T-helper 22 cell (primary cell): ENCODE measurements around the gene RPUSD3.
"Not testable (repeated sequence)": the region's sequence is repeated elsewhere in the genome, so short reads cannot be mapped to it uniquely, and the experiment has no call there.

Experiments
- DNase-seq: peaks from one replicate; pipeline ENCODE4 v3.0.0-alpha.2; 2020; ENCODE audit warnings: low read depth

RPUSD3 gene, protein sequence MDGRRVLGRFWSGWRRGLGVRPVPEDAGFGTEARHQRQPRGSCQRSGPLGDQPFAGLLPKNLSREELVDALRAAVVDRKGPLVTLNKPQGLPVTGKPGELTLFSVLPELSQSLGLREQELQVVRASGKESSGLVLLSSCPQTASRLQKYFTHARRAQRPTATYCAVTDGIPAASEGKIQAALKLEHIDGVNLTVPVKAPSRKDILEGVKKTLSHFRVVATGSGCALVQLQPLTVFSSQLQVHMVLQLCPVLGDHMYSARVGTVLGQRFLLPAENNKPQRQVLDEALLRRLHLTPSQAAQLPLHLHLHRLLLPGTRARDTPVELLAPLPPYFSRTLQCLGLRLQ

DNA sequence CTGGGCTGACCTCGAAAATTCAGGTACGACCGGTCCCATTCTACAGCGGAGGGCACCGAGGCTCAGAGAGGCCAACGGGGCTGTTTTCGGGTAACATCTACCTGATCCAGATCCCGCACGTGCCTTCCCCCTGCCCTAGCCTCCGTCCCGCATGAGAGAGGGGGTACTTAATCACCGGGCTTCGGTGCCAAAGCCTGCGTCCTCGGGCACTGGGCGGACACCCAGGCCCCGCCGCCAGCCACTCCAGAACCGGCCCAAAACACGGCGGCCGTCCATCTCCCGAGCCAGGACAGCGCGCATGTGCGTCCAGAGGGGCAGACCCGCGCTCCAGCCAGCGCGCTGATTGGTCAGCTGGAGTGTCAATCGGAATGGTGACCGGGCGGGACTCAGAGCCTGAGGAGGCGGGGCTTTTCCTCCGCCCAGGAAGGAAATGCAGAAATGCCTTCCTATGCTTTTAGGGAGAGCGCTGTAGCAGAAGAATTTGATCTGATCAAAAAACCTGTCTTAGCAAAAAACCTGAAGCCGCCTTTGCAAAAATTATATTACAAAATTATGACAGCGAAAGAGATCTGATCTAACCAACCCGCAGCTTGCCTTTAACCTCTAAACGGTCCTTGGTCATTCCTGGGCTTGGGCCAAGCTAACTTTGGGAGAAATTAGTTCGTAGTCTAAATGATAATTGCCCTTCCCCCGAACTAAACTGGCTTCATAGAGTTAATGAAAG is at the start of gene RPUSD3:
TSS of gene RPUSD3 (minus strand) at position 294 of the 724 bp plus-strand sequence. CDS start at position 276, 18 bp downstream.
- peak; percentile 91 for DNase-seq

DNA sequence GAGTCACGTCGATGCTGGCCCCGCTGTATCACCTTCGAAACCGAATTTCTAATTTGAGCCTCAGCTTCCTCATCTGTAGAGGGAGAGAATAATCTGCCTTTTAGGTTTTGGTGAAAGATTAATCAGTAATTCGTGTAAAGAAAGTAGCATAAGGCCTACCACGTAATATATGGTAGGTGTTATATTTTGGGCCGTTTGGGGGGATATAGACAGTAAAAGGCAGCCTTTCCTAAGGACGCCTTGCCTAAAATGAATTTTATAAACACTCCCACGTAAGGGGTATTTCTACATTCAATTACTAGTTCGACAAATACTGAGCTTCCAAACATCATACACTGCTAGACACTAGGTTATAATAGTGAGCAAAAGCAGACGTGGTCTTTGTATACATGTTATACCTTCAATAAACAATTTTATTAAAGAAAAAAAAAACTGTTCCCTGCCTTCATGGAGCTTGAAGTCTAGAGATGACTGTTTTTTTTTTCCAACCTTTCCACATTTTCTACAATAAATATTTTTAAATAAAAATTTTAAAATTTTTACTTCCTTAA is 47.3 kb upstream of the RPUSD3 start:
- no peak for DNase-seq

DNA sequence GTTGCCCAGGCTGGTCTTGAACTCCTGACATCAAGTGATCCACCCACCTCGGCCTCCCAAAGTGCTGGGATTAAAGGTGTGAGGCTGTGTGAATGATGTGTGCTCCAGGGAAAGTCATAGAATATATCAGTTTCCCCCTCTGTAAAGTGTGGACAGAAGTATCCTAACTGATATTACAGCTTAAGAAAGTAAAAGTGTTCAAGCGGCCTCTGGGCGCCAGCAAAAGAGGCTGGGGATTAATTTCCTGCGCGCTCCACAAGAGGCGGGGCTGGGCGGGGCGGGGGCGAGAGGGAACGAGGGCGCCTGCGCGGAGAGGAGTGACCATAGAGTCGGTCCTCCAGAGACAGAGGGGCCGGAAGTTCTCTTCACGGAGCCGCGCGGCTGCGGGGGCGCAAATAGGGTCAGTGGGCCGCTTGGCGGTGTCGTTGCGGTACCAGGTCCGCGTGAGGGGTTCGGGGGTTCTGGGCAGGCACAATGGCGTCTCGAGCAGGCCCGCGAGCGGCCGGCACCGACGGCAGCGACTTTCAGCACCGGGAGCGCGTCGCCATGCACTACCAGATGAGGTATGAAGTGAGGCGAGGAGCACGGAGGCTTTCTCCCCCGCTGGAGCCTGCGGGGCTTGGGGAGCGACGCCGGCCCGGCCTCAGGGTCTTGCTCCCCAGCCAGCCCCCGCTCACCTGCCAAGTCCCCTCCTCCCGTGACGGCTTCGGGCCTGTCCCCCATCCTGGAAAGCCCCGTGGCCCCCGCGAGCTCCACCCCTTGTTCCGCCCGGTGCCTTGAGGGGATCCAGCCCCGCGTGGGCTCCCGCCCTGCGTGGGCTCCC is 46.7 kb upstream of the RPUSD3 start, which contains the start of gene JAGN1:
TSS of gene JAGN1 (plus strand) at position 362 of the 823 bp plus-strand sequence. CDS start at position 475, 113 bp downstream.
- peak; percentile 82 for DNase-seq

DNA sequence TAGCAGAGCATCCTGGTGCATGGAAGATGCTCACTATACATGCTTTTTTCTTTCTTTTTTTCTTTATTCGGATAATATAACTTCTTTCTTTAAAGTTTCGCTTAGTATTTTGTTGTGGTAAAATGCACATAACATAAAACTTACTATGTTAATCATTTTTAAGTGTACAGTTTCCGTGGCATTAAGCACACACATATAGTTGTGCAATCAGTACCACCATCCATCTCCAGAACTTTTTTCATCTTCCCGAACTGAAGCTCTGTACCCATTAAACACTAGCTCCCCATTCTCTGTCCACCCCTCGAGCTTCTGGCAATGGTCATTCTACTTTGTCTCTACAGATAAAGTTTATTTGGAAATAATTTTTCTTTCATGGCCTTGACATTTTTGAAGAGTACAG is 45.6 kb upstream of the RPUSD3 start:
- no peak for DNase-seq

DNA sequence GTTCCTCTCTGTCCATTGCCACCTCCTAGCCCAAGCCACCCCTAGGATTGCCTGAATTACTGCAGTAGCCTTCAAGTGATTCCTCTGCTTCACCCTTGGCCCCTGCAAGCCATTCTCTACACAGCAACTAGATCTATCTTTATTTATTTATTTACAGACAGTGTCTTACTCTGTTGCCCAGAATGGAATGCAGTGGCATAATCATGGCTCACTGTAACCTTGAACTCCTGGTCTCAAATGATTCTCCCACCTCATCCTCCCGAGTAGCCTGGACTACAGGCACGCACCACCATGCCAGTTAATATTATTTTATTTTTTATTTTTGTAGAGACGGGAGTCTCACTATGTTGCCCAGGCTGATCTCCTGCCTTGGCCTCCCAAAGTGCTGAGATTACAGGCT is 44.7 kb upstream of the RPUSD3 start:
- no peak for DNase-seq

DNA sequence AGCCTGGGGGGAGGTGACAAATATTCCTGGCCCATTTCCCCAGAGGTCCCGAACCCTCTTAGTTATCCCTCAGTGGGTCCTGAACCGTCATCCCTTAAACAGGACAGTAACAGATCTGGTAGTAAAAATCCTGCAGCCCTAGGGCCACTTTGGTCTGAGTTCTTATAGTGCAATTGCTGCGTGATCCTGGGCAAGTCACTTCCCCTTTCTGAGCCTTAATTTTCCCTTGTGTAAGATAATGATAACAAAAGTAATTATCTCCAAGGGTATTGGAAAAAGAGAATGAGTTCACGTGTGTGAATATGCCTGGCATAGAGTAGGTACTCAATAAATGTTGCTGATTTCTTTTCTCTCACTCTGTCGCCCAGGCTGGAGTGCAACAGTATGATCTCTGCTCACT is 43.7 kb upstream of the RPUSD3 start:
- DNase-seq, result no peak

DNA sequence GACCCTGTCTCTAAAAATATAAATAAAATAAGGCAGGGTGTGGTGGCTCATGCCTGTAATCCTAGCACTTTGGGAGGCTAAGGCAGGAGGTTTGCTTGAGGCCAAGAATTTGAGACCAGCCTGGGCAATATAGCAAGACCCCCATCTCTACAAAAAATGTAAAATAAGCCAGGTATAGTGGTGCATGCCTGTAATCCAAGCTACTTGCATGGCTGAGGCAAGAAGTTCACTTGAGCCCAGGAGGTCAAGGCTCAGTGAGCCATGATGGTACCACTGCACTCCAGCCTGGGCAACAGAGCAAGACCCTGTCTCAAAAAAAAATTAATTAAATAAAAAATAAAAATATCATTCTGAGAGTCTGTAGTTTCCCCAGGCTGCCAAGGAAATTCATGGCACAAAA is 42.5 kb upstream of the RPUSD3 start:
- DNase-seq, result no peak

DNA sequence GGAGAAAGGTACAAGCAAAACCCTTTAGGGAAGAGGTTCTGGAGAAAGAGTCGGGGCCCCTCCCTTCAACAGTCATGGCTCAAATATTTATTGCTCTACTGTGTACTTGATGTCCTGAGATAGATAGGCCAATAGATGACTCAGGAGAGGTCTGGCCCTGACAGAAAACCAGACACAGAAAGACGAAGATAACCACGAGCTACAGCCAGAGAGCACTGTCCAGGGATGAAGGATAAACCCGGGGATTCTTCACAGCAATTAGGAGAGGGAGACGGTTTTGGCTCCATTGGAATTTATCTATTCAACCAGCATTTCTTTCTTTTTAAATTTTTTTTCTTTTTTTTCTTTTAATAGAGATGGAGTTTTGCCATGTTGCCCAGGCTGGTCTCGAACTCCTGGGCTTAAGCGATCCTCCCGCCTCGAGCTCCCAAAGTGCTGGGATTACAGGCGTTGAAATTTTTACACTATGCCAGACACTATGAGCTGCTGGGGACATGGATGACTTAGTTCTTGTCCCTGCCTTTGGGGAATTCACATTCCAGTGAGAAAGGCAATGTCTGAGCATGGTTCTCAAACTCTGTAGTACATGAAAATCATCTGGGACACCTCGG is 40.9 kb upstream of the RPUSD3 start:
- DNase-seq, result no peak

DNA sequence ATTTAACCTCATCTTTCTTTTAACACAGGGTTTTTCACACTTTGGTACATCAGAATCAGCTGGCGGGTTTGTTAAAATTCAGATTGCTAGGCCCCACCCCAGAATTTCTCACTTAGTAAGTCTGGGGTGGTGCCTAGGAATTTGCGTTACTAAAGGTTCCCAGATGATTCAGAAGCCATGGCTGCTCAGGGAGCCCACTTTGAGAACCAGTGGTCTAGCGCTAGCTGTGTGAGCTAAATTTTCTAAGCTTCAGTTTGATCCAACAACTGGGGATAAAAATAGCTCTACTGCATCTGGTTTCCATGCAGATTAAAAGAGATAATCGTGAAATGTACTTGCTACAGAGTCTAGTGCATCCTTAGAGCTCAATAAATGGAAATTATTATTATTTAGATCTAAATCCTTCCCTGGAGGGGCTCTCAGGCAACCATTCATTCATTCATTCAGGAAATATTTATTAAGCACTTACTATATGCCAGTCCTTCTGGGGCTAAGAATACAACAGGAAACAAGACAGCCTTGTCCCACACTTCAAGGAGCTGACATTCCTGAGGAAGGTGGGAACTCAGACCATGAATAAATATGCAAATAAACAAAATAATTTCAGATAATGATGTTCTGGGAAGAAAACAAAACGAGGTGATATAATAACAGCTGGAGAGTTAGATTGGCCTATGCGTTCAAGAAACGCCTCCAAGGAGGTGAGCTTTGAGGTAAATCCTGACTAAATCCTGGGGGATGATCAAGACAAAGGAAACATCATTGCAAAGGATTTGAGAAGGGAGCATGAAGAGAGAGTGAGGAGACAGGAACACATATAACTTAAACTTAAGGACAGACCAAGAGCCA is 40.1 kb upstream of the RPUSD3 start:
- no peak for DNase-seq

DNA sequence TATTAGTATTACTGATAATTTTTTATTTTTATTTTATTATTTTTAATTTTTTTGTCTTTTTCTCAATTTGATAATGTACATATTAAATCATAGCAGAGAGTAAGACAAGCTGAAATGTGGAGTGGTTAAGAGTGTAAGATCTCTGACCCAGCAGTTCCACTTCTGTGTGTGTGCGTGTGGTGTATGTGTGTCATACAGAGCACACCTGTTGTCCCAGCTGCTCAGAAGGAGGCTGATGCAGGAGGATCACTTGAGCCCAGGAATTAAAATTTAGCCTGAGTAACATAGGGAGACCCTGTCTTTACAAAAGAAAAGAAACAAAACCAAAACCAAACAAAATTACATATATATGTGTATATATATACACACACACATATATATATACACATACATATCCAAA is 37.6 kb upstream of the RPUSD3 start:
- no peak for DNase-seq

DNA sequence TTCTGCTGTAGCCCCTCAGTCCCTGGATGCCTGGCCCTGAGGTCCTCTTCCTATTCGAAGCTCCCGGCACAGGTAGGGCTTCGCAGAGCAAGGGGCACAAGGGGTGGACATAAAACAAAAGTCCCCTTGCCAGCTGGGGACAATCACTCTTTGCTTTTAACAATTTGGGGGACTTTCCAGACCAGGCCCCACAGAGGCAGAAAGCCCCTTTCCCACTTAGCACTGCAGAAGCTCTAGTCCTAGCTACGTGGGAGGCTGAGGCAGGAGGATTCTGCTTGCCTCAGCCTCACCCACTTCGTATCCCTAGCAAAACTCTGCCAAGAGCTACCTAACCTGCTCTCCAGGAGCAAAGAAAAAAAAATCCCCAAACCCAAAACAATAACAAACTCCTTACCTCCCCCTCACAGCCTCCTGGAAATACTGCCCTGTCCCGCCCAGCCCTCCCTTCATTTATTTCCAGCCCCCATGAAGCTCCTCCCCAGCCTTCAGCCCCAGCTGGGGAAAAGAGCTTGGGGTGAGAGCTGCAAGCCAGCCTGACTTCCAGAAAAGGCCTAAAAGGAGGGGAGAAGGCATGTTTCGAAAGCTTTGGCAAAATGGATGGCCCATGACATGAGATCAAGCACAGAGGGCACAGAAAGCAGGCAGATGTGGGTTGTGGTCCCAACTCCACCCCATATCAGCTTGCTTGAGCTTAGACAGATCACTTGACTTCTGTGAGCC is 36.2 kb upstream of the RPUSD3 start, which contains the start of gene CIDEC:
TSS of gene CIDEC (minus strand) at position 424 of the 720 bp plus-strand sequence. CDS start 1,767 bp downstream, outside the sequence.
- DNase-seq, result no peak

DNA sequence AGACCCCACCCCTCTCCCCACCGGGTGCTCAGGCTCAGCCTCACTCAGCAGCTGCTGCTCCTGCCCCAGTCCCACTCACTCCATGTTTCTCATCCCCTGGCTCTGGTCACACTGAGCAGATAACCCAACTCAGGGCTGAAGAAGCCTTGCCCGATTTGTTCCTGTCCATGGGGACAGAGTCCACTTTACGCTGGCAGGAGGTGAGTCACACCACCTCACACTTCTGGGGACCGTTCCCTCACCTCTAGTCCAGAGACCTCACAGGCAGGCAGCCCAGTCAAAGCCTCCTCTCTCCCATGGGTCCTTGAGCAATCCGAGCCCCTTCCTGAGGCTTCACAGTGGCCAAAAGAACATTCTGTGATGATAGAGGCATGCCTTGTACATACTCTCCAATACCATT is 34.9 kb upstream of the RPUSD3 start:
- DNase-seq, result no peak

DNA sequence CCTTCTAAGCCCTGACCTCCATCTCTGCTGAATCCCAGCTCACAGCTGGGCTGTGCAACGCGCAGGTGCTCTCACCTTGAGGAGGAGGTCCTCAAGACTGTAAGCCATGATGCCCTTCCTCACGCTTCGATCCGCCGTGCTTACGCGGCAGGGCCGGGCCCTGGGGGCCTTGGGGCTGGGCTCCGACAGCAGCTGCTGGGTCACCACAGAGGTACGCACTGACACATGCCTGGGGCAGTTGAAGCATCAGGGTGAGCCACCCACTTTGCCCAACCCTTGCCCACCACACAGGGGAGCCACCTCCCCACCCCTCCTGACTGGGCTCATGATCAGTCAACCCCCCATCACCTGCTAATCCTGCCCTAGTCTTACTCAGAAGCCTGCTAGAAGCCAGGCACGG is 33.2 kb upstream of the RPUSD3 start:
- DNase-seq, result no peak

DNA sequence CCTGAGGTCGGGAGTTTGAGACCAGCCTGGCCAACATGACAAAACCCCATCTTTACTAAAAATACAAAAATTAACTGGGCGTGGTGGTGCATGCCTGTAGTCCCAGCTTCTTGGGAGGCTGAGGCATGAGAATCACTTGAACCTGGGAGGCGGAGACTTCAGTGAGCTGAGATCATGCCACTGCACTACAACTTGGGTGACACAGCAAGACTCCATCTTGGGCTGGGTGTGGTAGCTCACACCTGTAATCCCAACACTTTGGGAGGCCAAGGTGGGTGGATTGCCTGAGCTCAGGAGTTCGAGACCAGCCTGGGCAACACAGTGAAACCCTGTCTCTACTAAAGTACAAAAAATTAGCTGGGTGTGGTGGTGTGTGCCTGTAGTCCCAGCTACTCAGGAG is 32.4 kb upstream of the RPUSD3 start:
- not testable (repeated sequence) for DNase-seq

DNA sequence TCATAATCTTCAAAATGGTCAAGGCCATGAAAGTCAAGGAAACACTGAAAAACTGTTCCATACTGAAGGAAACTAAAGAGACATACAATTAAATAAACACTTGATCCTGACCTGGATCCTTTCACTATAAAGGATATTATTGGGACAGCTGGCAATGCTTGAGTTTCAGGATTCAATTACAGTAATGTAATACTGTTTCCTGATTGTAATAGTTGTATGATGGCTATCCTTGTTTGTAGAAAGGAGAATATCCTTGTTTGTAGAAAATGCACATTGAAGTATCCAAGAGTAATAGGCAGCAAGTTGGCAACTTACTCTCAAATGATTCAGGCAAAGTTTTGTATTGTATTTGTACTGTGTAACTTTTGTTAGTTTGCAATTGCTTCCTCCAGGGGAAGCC is 31.6 kb upstream of the RPUSD3 start:
- DNase-seq, result no peak

DNA sequence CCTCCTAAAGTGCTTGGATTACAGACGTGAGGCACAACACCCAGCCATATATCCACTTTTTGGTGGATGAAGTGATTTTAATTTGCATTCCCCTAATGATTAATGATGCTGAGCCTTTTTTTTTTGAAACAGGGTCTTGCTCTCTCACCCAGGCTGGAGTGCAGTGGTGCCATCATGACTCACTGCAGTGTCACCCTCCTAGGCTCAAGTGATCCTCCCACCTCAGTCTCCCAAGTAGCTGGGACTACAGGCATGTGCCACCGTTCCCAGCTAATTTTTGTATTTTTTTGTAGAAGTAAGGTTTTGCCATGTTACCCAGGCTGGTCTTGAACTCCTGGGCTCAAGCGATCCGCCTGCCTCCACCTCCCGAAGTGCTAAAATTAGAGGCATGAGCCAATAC is 28.3 kb upstream of the RPUSD3 start:
- not testable (repeated sequence) for DNase-seq

DNA sequence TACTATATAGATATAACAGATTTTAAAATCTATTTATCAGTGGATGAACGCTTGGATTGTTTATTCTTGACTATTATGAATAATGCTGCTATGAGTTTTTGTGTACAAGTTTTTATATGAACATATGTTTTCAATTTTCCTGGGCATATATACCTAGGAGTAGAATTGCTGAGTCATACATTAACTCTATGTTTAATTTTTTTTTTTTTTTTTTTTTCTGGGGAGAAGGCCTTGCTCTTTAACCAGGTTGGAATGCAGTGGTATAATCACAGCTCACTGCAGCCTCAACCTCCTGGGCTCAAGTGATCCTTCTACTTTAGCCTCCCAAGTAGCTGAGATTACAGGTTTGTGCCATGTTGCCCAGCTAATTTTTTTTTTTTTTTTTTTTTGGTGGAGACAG is 27.2 kb upstream of the RPUSD3 start:
- no peak for DNase-seq

DNA sequence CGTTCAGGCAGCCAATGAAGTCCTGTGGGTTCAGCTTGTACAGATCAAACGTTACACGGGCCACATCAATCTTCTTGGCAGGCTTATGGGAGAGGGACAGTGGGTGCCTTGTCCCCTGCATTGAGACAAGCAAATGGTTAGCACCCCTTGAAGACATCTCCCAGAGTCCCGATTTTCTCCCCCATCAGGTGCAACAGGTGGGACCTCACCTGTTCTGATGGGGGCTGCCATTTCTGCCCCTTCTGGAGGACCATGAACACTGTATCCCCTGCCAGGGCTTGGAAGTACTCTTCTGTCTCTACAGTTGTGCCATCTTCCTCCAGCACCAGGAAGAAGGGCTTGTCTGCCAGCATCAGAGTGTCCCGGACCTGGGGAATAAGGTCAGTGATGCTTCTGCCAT is 26.1 kb upstream of the RPUSD3 start:
- DNase-seq, result no peak

DNA sequence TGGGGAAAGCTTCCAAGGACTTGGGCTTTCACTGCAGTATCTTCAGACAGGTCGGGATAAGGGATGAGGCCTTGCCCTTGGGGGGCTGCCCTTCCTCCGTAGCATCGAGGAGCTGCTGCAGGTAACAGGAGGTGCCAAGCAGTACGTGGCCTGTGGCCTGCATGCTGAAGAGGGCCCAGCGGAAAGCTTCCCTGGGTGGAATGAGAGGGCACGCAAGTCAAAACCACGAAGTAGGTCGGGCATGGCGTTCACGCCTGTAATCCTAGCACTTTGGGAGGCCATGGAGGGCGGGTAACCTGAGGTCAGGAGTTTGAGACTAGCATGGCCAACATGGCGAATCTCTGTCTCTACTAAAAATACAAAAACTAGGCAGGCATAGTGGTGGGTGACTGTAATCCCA is 23.3 kb upstream of the RPUSD3 start:
- DNase-seq, result no peak

DNA sequence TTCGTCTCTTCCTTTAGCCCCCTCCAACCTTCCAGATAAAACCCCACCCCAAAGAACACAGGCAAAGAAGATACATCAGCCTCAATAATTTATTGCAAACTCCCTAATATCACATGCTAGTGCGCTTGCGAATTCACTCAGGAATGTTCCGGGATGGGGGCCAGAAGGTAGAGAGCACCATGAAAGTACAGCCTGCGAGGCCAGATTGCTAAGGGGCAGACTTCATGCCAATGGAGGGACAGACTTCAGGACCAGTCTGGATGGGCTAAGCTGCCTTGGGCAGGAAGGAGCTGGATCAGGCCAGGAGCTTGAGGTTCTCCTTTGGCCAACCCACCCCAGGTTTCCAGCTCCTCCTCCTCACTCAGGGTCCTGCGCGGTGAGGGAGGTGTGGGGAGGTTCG is 22.8 kb upstream of the RPUSD3 start:
- no peak for DNase-seq
